ENCODE measurements around the gene INTS14.
"Not testable (repeated sequence)": the region's sequence is repeated elsewhere in the genome, so short reads cannot be mapped to it uniquely, and the experiment has no call there.

Gene INTS14

DNA sequence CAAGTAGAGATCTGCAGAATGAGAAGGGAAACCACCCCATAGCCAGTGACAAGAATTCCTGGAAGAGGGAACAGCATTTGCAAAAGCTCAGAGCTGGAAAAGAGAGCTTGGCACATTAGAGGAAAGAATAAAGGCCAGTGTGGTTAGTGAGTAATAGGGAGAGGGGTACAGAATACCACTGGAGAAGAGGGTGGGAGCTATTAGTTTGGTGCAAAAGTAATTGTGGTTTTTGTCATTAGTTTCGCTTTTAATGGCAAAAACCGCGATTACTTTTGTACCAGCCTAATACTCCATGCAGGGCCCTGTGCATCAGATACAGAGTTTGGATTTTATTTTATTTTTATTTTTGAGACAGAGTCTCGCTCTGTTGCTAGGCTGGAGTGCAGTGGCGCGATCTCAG is 20.6 kb upstream of the INTS14 start:
- DNase-seq (ENCODE audit: low spot score) = no peak

DNA sequence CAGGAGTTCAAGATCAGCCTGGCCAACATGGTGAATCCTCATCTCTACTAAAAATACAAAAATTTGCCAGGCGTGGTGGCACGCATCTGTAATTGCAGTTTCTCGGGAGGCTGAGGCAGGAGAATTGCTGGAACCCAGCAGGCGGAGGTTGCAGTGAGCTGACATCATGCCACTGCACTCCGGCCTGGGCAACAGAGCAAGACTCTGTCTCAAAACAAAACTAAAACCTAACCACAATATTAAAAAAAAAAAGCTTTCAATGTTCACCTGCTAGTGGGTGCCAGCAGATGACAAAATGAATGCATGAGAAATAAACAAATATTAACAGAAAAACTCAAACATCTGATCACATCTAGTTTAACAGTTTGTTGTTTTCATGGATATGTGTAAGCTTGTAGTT is 19.8 kb upstream of the INTS14 start:
- DNase-seq (ENCODE audit: low spot score) = no peak

DNA sequence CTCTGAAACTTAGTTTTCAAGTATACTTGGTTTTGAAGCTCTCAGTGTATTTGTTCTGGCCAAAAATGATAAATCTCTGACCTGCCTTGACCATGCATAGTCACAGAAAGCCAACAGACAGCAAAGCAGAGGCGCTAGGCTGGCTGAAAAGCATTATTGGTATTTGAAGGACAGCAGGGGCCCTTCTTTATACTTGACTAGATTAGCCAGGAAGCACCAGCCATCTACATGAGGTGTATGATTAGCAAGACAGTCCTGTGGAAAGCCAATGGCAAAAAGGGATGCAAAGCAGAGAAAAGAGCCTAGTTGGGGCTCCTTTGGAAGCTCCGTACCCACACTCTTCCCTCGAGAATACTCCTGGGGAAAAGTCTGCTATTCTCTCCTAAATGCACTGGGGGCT is 18.6 kb upstream of the INTS14 start:
- DNase-seq (ENCODE audit: low spot score) = no peak

DNA sequence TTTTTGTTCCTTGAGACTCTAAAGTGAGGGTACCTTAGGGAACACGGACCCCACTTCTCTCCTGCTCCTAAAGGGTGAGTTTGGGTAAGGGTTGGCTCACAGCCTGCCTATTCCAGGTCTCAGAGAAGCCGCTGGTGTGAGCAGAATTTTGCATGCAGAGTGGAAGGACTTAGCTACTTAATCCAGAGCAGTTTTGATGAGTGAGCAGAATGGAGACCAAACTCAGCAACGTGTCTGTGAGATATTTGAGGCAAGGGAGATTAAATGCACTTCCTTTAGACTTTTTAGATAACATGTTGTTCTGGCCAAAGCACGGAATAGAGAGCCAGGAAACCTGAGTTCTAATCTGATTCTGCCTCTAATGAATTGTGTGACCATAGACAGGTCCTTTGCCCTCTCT is 15.9 kb upstream of the INTS14 start:
- DNase-seq (ENCODE audit: low spot score) = no peak

DNA sequence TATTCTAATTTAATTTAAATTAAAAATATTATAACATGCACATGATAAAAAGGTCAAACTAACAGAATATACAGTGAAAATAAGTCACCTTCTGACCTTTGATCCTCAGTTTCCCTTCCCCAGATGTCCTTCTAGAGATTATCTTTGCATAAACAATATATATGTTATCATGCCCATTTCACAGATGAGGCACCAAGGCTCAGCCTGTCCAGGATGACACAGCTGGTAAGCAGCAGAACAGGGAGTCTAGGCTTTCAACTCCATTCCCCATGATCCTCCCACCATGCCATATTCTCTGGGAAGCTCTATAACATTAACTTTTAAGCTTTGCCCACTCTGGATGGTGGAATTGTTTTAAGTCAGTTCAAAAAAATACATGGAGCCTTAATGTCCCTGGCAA is 12.2 kb upstream of the INTS14 start:
- no peak for DNase-seq (ENCODE audit: low spot score)

DNA sequence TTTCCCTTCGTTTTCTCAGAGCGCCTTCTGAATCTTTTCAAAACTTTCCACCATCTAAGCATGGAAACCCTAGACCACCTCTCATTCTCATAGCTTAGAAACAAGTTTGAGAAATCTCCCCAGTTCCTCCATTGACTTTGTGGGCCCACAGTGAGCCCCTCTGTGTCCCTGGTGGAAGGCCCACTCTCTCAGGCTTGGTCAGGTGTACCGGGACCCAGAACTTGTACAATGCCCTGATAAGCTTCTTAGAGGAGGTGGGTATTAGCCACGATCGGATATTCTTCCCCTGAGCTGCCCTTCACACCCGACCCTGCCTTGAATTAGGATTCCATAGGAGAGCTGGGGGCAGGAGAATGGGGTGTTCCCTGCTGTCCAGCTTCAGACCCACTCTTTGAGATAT is 10.7 kb upstream of the INTS14 start, which contains the start of gene SLC24A1:
SLC24A1 (plus strand) TSS at position 301 of the 400 bp plus-strand sequence. CDS start 2,143 bp downstream, outside the sequence.
- no peak for DNase-seq (ENCODE audit: low spot score)

DNA sequence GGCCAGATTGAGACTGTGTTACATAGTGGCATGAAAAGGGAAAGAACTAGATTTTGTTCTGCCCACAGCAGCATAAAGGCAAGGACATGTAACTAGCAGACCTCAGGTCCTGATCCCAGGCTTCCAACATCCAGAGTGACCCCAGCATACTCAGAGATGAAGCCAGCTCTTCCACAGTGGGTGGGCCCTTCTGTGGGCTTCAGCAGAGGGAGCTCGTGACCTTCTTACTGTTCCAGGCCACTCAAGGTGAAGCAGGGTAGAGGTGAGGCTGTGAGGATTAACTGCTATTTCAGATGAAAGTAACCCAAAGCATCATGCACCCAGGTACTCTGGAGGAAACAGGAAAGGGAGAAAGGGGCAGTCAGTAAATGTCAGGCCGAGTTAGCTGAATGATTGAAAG is 9.9 kb upstream of the INTS14 start:
- DNase-seq (ENCODE audit: low spot score) = no peak

DNA sequence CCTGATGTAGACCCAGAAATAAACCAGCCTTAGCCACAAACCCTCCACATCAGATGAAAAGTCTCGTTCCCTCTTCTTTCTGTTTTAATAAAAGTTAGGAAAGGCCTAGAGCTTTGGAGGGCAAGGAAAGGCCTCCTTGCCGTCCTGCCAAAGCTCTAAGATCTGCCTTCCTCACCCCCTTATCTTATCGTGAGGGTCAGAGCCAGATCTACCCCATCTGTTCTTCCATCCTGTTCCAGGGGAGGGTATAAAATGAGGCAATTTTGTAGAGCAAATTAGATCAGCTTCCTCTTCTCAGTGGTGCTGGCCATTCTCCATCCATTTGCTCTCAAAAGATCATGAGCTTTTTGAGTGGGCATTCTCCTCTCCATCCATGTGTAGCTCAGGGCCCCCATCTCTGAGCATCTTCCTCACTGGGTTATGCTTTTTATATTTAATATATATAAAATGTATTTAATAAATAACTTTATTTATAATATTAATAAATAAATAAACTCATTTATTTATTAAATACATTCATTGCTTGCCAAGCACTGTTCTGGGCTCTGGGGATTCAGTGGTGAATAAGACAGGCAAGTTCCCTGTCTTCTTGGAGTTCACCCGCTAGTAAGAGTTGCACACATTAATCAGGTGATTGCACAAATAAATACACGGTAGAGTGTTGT is 8.8 kb upstream of the INTS14 start:
- DNase-seq (ENCODE audit: low spot score) = no peak

DNA sequence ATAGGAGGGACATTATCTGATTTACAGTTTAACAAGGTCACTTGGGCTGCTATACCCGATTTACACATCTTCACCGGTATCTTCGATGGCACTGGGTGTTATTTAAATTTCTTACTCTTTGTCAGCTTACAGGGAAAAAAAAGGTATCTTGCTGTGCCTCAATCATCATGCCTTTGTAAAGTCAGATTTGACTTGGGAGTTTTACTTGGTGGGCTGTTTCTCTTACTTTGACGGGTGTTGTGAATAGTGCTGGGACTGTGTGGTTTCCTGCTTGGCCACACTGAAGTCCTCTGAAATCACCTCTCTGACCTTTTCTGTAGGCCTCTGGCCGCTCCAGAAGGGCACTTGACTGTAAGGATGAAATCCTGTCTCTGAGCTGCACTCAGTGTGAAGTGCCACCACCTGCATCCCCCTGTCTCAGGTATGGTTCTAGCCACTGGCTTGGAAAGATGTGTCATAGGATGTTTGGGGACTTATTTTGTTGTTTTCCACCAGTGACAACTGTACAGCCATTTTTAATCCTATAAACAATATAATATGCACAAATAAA is 7.7 kb upstream of the INTS14 start:
- no peak for DNase-seq (ENCODE audit: low spot score)

DNA sequence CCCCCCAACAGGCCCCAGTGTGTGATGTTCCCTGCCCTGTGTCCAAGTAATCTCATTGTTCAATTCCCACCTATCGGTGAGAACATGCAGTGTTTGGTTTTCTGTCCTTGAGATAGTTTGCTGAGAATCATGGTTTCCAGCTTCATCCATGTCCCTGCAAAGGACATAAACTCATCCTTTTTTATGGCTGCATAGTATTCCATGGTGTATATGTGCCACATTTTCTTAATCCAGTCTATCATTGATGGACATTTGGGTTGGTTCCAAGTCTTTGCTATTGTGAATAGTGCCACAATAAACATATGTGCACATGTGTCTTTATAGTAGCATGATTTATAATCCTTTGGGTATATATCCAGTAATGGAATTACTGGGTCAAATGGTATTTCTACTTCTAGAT is 5.0 kb upstream of the INTS14 start:
- DNase-seq (ENCODE audit: low spot score) = not testable (repeated sequence)

DNA sequence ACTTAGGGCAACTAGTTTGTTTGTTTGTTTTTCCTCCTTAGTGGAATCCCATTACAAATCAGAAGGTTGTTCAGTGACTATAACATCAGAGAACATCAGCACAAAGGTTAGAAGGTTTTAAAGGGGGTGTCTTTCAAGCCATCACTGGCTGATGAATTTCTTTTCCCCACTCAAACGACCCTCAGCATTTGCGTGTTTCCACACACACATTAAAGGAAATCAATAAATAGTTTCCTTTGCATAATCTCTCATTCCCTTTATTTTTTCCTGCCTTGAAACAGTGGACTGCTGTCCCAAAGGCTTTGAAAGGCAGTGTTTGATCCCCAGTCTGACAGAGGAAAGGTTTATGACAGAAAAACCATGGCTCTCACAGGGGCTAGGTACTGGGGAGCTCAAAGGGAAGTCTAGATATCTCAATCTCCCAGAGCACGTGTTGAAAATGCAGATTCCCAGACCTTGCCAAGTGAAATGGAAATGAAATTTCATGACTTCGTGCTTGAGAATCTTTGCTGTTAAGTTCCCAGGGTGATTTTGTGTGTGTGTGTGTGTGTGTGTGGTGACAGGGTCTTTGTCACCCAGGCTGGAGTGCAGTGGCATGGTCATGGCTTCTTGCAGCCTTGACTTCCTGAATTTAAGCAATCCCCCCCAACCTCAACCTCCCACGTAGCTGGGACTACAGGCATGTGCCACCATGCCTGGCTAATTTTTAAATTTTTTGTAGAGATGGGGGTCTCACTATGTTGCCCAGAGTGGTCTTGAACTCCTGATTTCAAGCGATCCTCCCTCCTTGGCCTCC is 2.2 kb upstream of the INTS14 start:
- no peak for DNase-seq (ENCODE audit: low spot score)

DNA sequence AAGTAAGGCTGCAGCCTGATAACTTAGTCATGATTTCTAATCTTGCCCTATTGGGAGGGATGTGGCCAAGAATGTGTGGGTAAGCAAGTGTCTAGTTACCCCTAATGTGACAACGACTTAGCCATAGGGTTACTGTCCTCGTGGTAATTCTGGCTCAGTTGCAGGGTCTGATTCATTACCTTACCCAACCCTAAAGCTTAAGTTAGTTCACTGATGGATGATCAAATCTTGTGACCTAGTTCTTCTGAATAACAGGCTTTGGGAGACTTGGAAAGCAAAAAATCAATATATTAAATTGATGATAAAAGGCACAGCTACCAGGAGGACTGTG is 1.6 kb upstream of the INTS14 start:
- DNase-seq (ENCODE audit: low spot score) = no peak

DNA sequence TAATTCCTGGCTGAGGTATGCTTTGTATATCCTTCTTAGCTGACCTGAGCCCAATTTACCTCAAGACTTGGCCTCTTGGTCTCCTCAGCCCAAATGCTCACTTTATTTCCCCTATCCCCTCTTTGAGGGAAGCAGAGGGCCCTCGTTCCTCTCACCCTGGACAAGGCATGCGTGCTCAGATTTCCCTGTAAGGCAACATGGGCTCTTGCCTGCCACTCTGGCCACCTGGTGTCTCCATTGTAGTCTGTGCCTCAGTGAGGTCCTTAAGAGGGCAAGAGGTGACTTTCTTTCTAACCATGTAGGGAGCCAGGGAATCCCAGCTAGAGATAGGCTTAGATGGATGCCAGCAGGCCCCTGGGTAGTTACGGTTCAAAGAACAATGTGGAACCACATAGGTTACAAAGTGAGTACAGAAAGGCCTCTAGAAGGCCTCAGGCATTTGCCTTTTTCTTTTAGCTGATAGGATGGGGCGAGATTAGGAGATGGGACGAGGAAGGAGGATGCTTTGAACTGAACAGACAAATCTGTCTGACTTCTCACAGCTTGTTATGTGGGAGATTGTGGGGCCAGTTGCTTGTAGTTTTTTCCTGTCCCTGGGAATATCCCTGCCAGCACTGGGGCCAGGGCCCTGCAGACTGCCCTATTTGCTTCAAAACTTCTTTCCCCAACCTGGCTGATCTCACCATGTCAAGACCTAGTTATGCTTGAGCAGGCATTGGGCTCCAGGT is 1.1 kb upstream of the INTS14 start:
- DNase-seq (ENCODE audit: low spot score) = no peak

DNA sequence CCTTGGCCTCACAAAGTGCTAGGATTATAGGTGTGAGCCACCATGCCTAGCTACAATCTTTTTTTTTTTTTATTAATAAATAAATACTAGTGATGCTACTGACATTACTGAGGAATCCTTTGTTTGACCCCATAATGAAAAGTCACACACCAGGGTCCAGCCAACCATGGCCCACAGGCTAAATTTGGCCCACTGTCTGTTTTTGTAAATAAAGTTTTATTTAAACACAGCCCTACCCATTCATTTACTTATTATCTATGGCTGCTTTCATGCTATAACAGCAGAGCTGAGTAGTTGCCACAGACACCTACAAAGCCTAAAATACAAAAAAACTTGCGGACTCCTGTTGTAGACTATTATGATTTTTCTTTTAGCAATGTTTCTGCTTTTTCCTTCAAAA is 7.4 kb downstream of the INTS14 start:
- no peak for DNase-seq (ENCODE audit: low spot score)

DNA sequence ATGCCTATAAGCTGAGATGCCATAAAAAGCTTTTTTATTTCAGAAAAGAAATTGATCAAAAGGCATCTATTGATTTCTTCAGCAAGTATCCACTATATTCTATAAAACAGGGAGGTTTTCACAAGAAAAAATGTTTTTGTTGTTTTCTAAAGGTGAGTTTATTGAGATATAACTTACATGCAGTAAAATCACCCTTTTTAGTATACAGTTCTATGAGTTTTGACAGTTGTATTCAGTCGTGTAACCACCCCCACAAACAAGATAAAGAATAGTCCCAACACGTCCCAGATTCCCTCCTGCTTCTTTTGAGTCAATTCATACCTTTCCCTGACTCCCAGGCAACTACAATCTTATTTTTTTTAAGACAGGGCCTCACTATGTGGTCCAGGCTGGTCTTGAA is 7.8 kb downstream of the INTS14 start:
- DNase-seq (ENCODE audit: low spot score) = no peak

DNA sequence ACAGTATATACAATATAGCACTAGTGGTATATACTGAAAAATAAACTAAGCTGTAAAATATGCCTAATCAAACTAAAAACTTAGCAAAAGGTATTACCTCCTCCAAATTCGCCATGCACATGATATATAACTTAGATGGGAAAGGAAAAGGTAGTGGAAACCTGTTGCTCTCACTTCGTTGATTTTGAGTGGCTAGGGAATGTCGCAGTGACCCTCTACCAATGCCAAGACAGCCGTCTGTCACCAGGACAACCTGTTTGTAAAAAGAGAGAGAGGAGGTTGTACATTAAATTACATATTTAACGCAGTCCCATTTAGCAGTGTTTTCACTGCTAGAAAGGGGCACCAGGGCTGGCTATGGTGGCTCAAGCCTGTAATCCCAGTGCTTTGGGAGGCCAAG is 11.3 kb downstream of the INTS14 start:
- DNase-seq (ENCODE audit: low spot score) = no peak

DNA sequence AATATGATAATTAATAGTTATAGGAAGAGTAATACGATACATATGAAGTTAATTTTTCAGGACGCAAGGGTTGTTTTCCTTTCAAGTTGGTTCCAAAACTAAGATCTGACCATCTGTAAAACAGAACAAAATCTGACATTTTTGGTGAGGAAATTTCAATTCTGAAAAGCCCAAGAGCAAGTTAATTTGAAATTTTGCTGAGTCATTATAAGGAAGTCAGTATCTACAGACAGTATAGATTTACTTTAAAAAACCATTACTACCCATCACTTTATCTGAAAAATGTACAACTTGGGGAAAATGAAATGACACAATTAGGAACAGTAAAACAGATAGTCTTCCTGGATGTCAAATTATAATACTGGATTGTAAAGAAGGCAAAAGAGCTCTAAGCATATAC is 12.5 kb downstream of the INTS14 start:
- no peak for DNase-seq (ENCODE audit: low spot score)

DNA sequence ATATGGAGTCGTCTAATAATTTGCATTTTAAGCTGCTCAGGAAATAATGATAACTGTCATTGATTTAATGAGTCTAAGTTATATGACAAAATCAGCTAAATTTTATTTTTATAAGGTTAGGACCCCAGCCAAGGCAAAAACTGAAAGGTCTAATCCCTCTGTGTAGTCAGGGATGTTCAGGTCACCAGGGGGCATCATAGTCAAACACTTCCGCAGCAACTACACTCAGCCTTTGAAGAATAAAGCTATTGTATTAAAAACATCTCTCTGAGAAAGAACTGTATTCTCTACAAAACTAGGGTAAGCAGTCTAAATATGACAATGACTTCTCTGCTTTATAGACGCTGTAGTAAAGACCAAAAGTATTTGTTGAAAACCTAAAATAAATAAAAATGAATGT is 15.0 kb downstream of the INTS14 start:
- no peak for DNase-seq (ENCODE audit: low spot score)

DNA sequence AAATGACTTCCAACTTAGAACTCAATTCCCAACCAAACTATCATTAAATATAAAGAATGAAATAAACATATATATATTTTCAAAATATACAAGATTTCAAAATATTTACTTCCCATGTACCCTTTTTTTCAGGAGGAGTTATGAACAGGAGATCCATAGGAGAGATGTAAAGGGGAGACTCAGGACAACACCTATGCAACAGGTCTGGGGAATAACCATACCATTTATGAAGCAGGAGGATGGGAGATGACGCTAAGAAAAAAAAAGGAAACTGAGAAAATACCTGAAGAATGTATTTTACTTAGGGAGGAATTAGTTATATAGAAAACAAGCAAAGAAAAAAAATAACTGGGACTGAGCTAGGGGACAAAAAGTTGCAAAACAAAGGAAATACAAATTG is 23.8 kb downstream of the INTS14 start:
- no peak for DNase-seq (ENCODE audit: low spot score)

DNA sequence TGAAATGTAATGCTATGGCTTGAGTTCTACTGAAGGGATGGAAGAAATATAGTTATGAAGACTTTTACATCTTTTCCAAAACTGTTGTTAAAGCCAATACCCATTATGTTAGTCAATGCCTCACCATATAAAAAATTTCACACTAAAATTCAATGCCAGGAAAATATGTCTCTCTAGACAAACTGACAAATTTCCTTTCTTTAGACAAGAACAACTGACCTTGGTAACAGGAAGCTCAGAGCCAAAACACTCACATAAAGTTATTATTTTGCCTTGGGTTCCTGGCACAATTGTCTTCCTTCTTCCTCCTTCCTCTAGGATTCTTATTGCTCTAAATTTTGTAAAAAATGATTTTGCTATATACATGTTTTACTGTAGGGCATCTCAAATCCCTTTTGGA is 26.7 kb downstream of the INTS14 start:
- DNase-seq (ENCODE audit: low spot score) = no peak

DNA sequence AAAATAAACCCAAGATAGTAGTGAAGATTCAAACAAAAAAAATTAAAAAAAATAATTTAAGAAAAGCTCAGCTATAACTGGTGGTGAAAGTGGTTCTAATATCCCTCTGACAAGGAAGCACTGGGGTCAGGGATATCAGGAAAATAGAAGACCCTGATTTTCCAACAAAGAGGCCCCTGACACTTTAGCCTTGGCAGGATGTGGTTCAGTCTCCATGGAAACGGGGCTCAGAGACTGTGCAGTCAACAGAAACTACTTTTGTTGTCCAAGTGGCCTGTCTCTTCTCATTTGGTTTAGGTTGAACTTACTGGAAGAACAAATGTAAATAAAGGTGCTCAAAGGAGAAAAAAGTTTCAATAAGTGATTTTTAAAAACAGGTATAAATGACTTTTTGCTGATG is 27.2 kb downstream of the INTS14 start:
- no peak for DNase-seq (ENCODE audit: low spot score)

DNA sequence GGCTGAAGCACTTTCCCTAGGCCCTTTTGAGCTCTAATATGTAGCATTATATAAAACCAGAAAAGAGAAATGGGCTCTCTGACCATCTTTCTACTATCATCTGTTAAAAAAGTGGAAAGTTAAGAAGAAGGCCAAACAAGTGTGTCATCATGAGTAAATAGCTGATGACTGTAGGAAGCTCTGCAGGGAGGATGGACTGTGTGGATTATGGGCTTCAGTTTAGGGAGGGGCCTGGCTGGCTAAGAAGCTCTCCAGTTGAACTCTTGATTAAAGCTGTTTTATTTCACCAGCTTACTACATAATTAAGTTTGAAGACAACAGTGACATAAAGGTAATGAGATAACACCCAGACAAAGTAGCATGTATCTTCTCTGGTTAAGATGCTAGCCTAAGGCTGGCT is 30.6 kb downstream of the INTS14 start:
- DNase-seq (ENCODE audit: low spot score) = no peak

DNA sequence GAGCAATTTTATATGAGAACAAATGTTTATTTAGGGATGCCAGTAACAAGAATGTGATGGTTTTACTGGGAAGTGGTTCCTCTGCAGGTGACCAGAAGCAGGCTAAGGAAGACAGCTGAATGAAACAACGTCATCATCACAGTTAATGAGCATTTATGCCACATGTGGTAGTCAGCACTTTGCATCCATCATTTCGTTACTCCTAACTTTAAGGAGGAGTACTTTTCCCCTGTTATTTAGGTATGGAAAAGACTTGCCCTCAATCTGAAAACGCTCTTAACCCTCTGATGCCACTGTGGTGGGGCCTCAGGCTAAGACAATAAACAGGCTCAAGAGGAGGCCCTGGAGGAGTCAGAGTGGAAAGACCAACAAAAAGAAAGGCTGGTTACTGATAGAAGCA is 31.2 kb downstream of the INTS14 start:
- no peak for DNase-seq (ENCODE audit: low spot score)

Data from ecto neural progenitor cell (in vitro differentiated cells).